Panc1 (cell line): ENCODE results near the gene DPYD. TPM values are rescaled to one million over a fixed set of nuclear protein-coding genes. Genes with fewer than 3 reads are reported as not detected.

Experiments
- ATAC-seq: fragments of 200-7000 bp; cut with Tn5 transposase; 2 replicates; pipeline ENCODE4 v1.9.1; 2020; ENCODE audit warnings: mild to moderate bottlenecking, moderate library complexity
- BruUV-seq: library from RNA; stranded (reverse); fragments of 400-500 nt; replicated peaks from 2 replicates; lab custom pipeline; 2021; lab: Mats Ljungman, UMichigan
- CTCF ChIA-PET: fragments of 300-600 bp; sonication (Branson Sonifier 250); formaldehyde crosslinking; loops from one replicate; lab custom pipeline; 2022; ENCODE audit warnings: antibody characterized with exemption; lab: Charles Lee
- POLR2A ChIA-PET: fragments of 300-600 bp; sonication (Branson Sonifier 250); formaldehyde crosslinking; loops from one replicate; lab custom pipeline; 2022; ENCODE audit warnings: antibody characterized with exemption; lab: Charles Lee
- DNase-seq: peaks from one replicate; pipeline ENCODE4 v3.0.0-alpha.2; 2010; ENCODE audit warnings: low read depth, low spot score
- H3K27ac ChIP-seq: 2 replicates; pipeline ENCODE4 v1.5.1; 2011; ENCODE audit warnings: mild to moderate bottlenecking, low read length, inconsistent platforms
- H3K27me3 ChIP-seq: fragments of 200-500 bp; sonication (Bioruptor generic); 2 replicates; pipeline ENCODE4 v1.6.0; 2014; ENCODE audit warnings: low read length, inconsistent platforms; ENCODE audit not compliant: control insufficient read depth, insufficient read depth
- H3K36me3 ChIP-seq: fragments of 200-500 bp; sonication (Bioruptor generic); 2 replicates; pipeline ENCODE4 v1.5.1; 2014; ENCODE audit warnings: inconsistent platforms, mild to moderate bottlenecking, low read length, moderate library complexity; ENCODE audit not compliant: control insufficient read depth, insufficient read depth
- H3K4me1 ChIP-seq: 2 replicates; pipeline ENCODE4 v1.5.1; 2011; ENCODE audit warnings: inconsistent platforms, mild to moderate bottlenecking, low read length, moderate library complexity; ENCODE audit not compliant: control insufficient read depth, insufficient read depth
- H3K4me3 ChIP-seq, 2 experiments: 2 replicates each; pipeline ENCODE4 v1.5.1; 2011 to 2012; ENCODE audit warnings: low read depth in 2 of 2, low read length in 2 of 2, mild to moderate bottlenecking in 2 of 2, inconsistent platforms in 1 of 2, moderate library complexity in 1 of 2
- H3K9me3 ChIP-seq: fragments of 200-500 bp; sonication (Bioruptor generic); 2 replicates; pipeline ENCODE4 v1.5.1; 2014; ENCODE audit warnings: low read depth, mild to moderate bottlenecking, inconsistent platforms, low read length, moderate library complexity; ENCODE audit not compliant: control insufficient read depth, insufficient read depth
- CTCF ChIP-seq: fragments of 450-650 bp; IDR thresholded peaks from 2 replicates; pipeline ENCODE4 v1.5.1; 2017; ENCODE audit warnings: mild to moderate bottlenecking
- POLR2AphosphoS5 ChIP-seq: IDR thresholded peaks from 2 replicates; pipeline ENCODE4 v1.6.1; 2012; ENCODE audit warnings: mild to moderate bottlenecking, low read depth, low read length, moderate library complexity
- REST ChIP-seq, 2 experiments: IDR thresholded peaks; 2 replicates each; pipeline ENCODE4 v1.6.1; 2011 to 2012; ENCODE audit warnings: low read depth in 2 of 2, control low read depth in 1 of 2, low read length in 1 of 2, mild to moderate bottlenecking in 1 of 2, moderate library complexity in 1 of 2; ENCODE audit not compliant: insufficient read depth in 1 of 2
- SIN3A ChIP-seq: IDR thresholded peaks from 2 replicates; pipeline ENCODE4 v1.6.1; 2012; ENCODE audit warnings: low read depth, mild to moderate bottlenecking, low read length, moderate library complexity, borderline replicate concordance; ENCODE audit not compliant: insufficient read depth
- TCF7L2 ChIP-seq: IDR thresholded peaks from 2 replicates; pipeline ENCODE4 v1.6.1; 2011; ENCODE audit warnings: mild to moderate bottlenecking, low read depth, low read length, inconsistent platforms
- in situ Hi-C: cut with HindIII; loops from 2 replicates; pipeline ENCODE4 v1.10.0; 2016; ENCODE audit warnings: low sequenced_read_pairs, low pct_unique_long_range_greater_than_20kb
- intact Hi-C: fragments of 100-400 bp; cut with micrococcal nuclease; formaldehyde crosslinking; loops from one replicate; pipeline ENCODE4 v1.10.0; 2022; ENCODE audit not compliant: unreplicated experiment
- total RNA-seq: library from RNA; stranded (reverse); gene quantifications from one replicate; pipeline ENCODE4 v1.2.1, GENCODE V29; 2021; ENCODE audit not compliant: unreplicated experiment

DPYD gene
- total RNA-seq, 1 experiment from 2014 or later: 2.0 TPM

GRCh38 chr1:97046765-97047420, 873.9 kb downstream of the DPYD start:
- Histone ChIP-seq H3K9me3 (no peaks in the 10 kb centered on the region), H3K4me3 (no peak overlapping the region), H3K27me3 (no peaks in the 10 kb centered on the region), H3K27ac (no peak overlapping the region), H3K36me3 (no peaks in the 10 kb centered on the region), H3K4me1 (no peaks in the 10 kb centered on the region)
- no TSS peak for BruUV-seq
- TF ChIP-seq SIN3A (no peak), CTCF (no peak), REST (IDR thresholded peaks at IDR 0.05; ENCODE audit: insufficient read depth in 1 of 2, low read depth in 2 of 2, low read length in 1 of 2) (no peak), POLR2AphosphoS5 (no peak), TCF7L2 (no peak)
- in situ Hi-C loops: no loop called here
- DNase-seq: no peak
- ChIA-PET CTCF (no interaction called here), POLR2A (no interaction called here)
- no peak for ATAC-seq
- intact Hi-C loops: no loop called here

- intact Hi-C loops: no loop called here
- H3K9me3 ChIP-seq: no peaks in the 10 kb centered on the region
- H3K4me1 ChIP-seq: no peaks in the 10 kb centered on the region
- DNase-seq: no peak
- H3K36me3 ChIP-seq: no peaks in the 10 kb centered on the region
- no peak overlapping the region for H3K4me3 ChIP-seq
- in situ Hi-C loops: no loop called here
- ChIA-PET CTCF (no interaction called here), POLR2A (no interaction called here)
- no peak overlapping the region for H3K27ac ChIP-seq
- BruUV-seq: no TSS peak
- ATAC-seq: no peak
- TF ChIP-seq SIN3A: no peak
- TF ChIP-seq REST (IDR thresholded peaks at IDR 0.05; ENCODE audit: insufficient read depth in 1 of 2, low read depth in 2 of 2, low read length in 1 of 2): no peak
- no peak for TF ChIP-seq TCF7L2
- no peak for TF ChIP-seq CTCF
- TF ChIP-seq POLR2AphosphoS5: no peak
- no peaks in the 10 kb centered on the region for H3K27me3 ChIP-seq
Measured at GRCh38 chr1:97044159-97044760, 876.6 kb downstream of the DPYD start.
